Measurements from ENCODE around the gene KLHL29.

The KLHL29 gene

DNA sequence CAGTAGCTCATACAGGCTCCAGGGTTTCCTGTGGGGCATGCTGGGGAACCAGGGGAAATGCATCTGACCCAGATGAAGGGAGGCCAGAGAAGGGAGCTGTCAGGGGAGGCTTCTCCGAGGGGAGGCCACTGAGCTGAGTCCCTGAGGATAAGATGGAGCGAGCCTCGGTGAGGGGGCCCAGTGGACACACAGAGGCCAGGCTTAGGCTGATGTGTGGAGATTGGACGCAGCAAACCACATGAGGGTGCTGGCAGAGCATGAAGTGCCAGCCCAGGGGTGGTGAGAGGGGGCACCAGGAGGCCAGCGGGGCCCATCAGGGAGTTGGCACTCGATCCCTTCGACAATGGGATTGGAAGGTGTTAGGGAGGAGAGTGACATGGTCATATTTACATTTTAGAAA, 235.0 kb downstream of the KLHL29 start:
- H3K9ac ChIP-seq (ENCODE audit: low read length): no peak overlapping the region
- no peak for DNase-seq
- no peak for TF ChIP-seq EZH2phosphoT487 (IDR thresholded peaks at IDR 0.05; ENCODE audit: low read length)
- no peak overlapping the region for H2AFZ ChIP-seq (ENCODE audit: low read length)
- H3K4me1 ChIP-seq (ENCODE audit: low read length): no peaks in the 10 kb centered on the region
- H3F3A ChIP-seq (ENCODE audit: insufficient read depth, low read length): no peaks in the 10 kb centered on the region
- no peaks in the 10 kb centered on the region for H3K79me2 ChIP-seq (ENCODE audit: low read length)
- no peaks in the 10 kb centered on the region for H3K9me2 ChIP-seq (replicated peaks; ENCODE audit: insufficient read depth, low read length)
- no peak overlapping the region for H3K4me2 ChIP-seq (ENCODE audit: low read depth, low read length)
- no peaks in the 10 kb centered on the region for H3K36me3 ChIP-seq (replicated peaks; ENCODE audit: insufficient read depth, low read length)
- no peaks in the 10 kb centered on the region for H3K27me3 ChIP-seq (replicated peaks; ENCODE audit: insufficient read depth, low read length)
- H3K4me3 ChIP-seq (ENCODE audit: low read length): no peak overlapping the region
- no peaks in the 10 kb centered on the region for H3K9me3 ChIP-seq (replicated peaks; ENCODE audit: insufficient read depth, low read length)
- no peak overlapping the region for H3K27ac ChIP-seq (ENCODE audit: low read length)
- H4K20me1 ChIP-seq (ENCODE audit: insufficient read depth, low read length): no peaks in the 10 kb centered on the region

GRCh38 chr2:23620841-23621341, 235.9 kb downstream of the KLHL29 start:
- Histone ChIP-seq H3K9me3 (replicated peaks; ENCODE audit: insufficient read depth, low read length) (no peaks in the 10 kb centered on the region), H3K79me2 (ENCODE audit: low read length) (no peaks in the 10 kb centered on the region), H3K27ac (ENCODE audit: low read length) (no peak overlapping the region), H3K27me3 (replicated peaks; ENCODE audit: insufficient read depth, low read length) (no peaks in the 10 kb centered on the region), H2AFZ (ENCODE audit: low read length) (no peak overlapping the region), H3K4me2 (ENCODE audit: low read depth, low read length) (no peak overlapping the region), H3F3A (ENCODE audit: insufficient read depth, low read length) (no peaks in the 10 kb centered on the region), H4K20me1 (ENCODE audit: insufficient read depth, low read length) (no peaks in the 10 kb centered on the region), H3K9me2 (replicated peaks; ENCODE audit: insufficient read depth, low read length) (no peaks in the 10 kb centered on the region), H3K4me1 (ENCODE audit: low read length) (no peaks in the 10 kb centered on the region), H3K4me3 (ENCODE audit: low read length) (no peak overlapping the region), H3K36me3 (replicated peaks; ENCODE audit: insufficient read depth, low read length) (no peaks in the 10 kb centered on the region), H3K9ac (ENCODE audit: low read length) (no peak overlapping the region)
- DNase-seq: no peak
- TF ChIP-seq EZH2phosphoT487 (IDR thresholded peaks at IDR 0.05; ENCODE audit: low read length) (no peak), CTCF (IDR thresholded peaks at IDR 0.05; ENCODE audit: low read length) (no peak), EZH2 (optimal IDR thresholded peaks at IDR 0.05; ENCODE audit: low read depth, low read length) (no peak)

- H3K79me2 ChIP-seq (ENCODE audit: low read length): no peaks in the 10 kb centered on the region
- H2AFZ ChIP-seq (ENCODE audit: low read length): no peak overlapping the region
- H3K9me3 ChIP-seq (replicated peaks; ENCODE audit: insufficient read depth, low read length): no peaks in the 10 kb centered on the region
- H3K4me1 ChIP-seq (ENCODE audit: low read length): no peaks in the 10 kb centered on the region
- no peak for TF ChIP-seq CTCF (IDR thresholded peaks at IDR 0.05; ENCODE audit: low read length)
- no peak for TF ChIP-seq EZH2 (optimal IDR thresholded peaks at IDR 0.05; ENCODE audit: low read depth, low read length)
- no peak for TF ChIP-seq EZH2phosphoT487 (IDR thresholded peaks at IDR 0.05; ENCODE audit: low read length)
- H3K9ac ChIP-seq (ENCODE audit: low read length): no peak overlapping the region
- no peak overlapping the region for H3K4me2 ChIP-seq (ENCODE audit: low read depth, low read length)
- H3F3A ChIP-seq (ENCODE audit: insufficient read depth, low read length): no peaks in the 10 kb centered on the region
- H3K4me3 ChIP-seq (ENCODE audit: low read length): no peak overlapping the region
- no peaks in the 10 kb centered on the region for H3K9me2 ChIP-seq (replicated peaks; ENCODE audit: insufficient read depth, low read length)
- no peaks in the 10 kb centered on the region for H3K27me3 ChIP-seq (replicated peaks; ENCODE audit: insufficient read depth, low read length)
- no peaks in the 10 kb centered on the region for H4K20me1 ChIP-seq (ENCODE audit: insufficient read depth, low read length)
- no peak for DNase-seq
- H3K27ac ChIP-seq (ENCODE audit: low read length): no peak overlapping the region
- no peaks in the 10 kb centered on the region for H3K36me3 ChIP-seq (replicated peaks; ENCODE audit: insufficient read depth, low read length)
These were observed 236.6 kb downstream of the KLHL29 start for GRCh38 chr2:23621616-23622015.

GRCh38 chr2:23622466-23622865, 237.5 kb downstream of the KLHL29 start:
- H3K9ac ChIP-seq (ENCODE audit: low read length): no peak overlapping the region
- no peaks in the 10 kb centered on the region for H3K27me3 ChIP-seq (replicated peaks; ENCODE audit: insufficient read depth, low read length)
- H3K36me3 ChIP-seq (replicated peaks; ENCODE audit: insufficient read depth, low read length): no peaks in the 10 kb centered on the region
- no peak for DNase-seq
- no peaks in the 10 kb centered on the region for H4K20me1 ChIP-seq (ENCODE audit: insufficient read depth, low read length)
- H3K79me2 ChIP-seq (ENCODE audit: low read length): no peaks in the 10 kb centered on the region
- no peaks in the 10 kb centered on the region for H3F3A ChIP-seq (ENCODE audit: insufficient read depth, low read length)
- no peak overlapping the region for H2AFZ ChIP-seq (ENCODE audit: low read length)
- H3K4me1 ChIP-seq (ENCODE audit: low read length): no peaks in the 10 kb centered on the region
- TF ChIP-seq EZH2 (optimal IDR thresholded peaks at IDR 0.05; ENCODE audit: low read depth, low read length): no peak
- no peak for TF ChIP-seq EZH2phosphoT487 (IDR thresholded peaks at IDR 0.05; ENCODE audit: low read length)
- no peak overlapping the region for H3K4me2 ChIP-seq (ENCODE audit: low read depth, low read length)
- H3K4me3 ChIP-seq (ENCODE audit: low read length): no peak overlapping the region
- H3K27ac ChIP-seq (ENCODE audit: low read length): no peak overlapping the region
- H3K9me3 ChIP-seq (replicated peaks; ENCODE audit: insufficient read depth, low read length): no peaks in the 10 kb centered on the region
- no peaks in the 10 kb centered on the region for H3K9me2 ChIP-seq (replicated peaks; ENCODE audit: insufficient read depth, low read length)
